Head of caudate nucleus (tissue), 42 donors: ENCODE data around the gene PRDX5.
A peak's percentile ranks its signal among the peaks of the same experiment; 100 is the strongest.

ENCODE experiments used
- DNase-seq, 42 donors: peaks; one replicate each; pipeline versions ENCODE4 v3.0.0 to v3.0.0-alpha.2; 2020 to 2021; ENCODE audit warnings: mixed read lengths in 7 of 42
- intact Hi-C: fragments of 100-400 bp; cut with DNase I; formaldehyde crosslinking; loops from one replicate; pipeline ENCODE4 v1.15.0; 2022

PRDX5 gene

GRCh38 chr11:64353715-64354506 is 36.0 kb downstream of the PRDX5 start:
- intact Hi-C loops: no loop called here
- DNase-seq: no peak

GRCh38 chr11:64355078-64355940 is 37.4 kb downstream of the PRDX5 start:
- peak; percentile 49 to 90 (median 78) for DNase-seq
- intact Hi-C loops: loop anchor here (5.0 kb wide), 1 partner anchor 38 kb away; the partner anchor contains the start of genes PRDX5 and TRMT112

- DNase-seq: no peak
- intact Hi-C loops: loop anchor here (5.0 kb wide), 1 partner anchor 39 kb away; the partner anchor contains the start of genes PRDX5 and TRMT112
These were observed 38.8 kb downstream of the PRDX5 start for GRCh38 chr11:64356498-64357411.

- intact Hi-C loops: loop anchor here (5.0 kb wide), 1 partner anchor 40 kb away; the partner anchor contains the start of genes PRDX5 and TRMT112
- DNase-seq: no peak
These were observed 39.5 kb downstream of the PRDX5 start for GRCh38 chr11:64357446-64357845.

GRCh38 chr11:64357904-64358535 is 40.1 kb downstream of the PRDX5 start:
- intact Hi-C loops: loop anchor here (5.0 kb wide), 1 partner anchor 41 kb away; the partner anchor contains the start of genes PRDX5 and TRMT112
- DNase-seq: no peak

- intact Hi-C loops: loop anchor here (5.0 kb wide), 1 partner anchor 41 kb away; the partner anchor contains the start of genes PRDX5 and TRMT112
- no peak for DNase-seq
These were observed 40.6 kb downstream of the PRDX5 start for GRCh38 chr11:64358536-64358906.

- DNase-seq: peak in 40 of 42 donors; percentile 39 to 82 (median 66)
These were observed 41.2 kb downstream of the PRDX5 start, which contains the start of gene RPS6KA4 for GRCh38 chr11:64358907-64359711. RPS6KA4 (plus strand) TSS chr11:64359162; CDS start chr11:64359236, 74 bp downstream.

GRCh38 chr11:64359712-64360445 is 42.0 kb downstream of the PRDX5 start:
- DNase-seq: peak; percentile 44 to 88 (median 78)
- intact Hi-C loops: loop anchor here (5.0 kb wide), 1 partner anchor 43 kb away; the partner anchor contains the start of genes PRDX5 and TRMT112

More at GRCh38 chr11:64358907-64359711, 41.2 kb downstream of the PRDX5 start, which contains the start of gene RPS6KA4:
- intact Hi-C loops: loop anchor here (5.0 kb wide), 1 partner anchor 42 kb away; the partner anchor contains the start of genes PRDX5 and TRMT112

GRCh38 chr11:64360448-64360921 is 42.6 kb downstream of the PRDX5 start:
- peak in 2 of 42 donors; percentile 19 to 36 for DNase-seq
- intact Hi-C loops: no loop called here

- intact Hi-C loops: no loop called here
- no peak for DNase-seq
These were observed 43.7 kb downstream of the PRDX5 start for GRCh38 chr11:64361659-64362058.

GRCh38 chr11:64362339-64362738 is 44.4 kb downstream of the PRDX5 start:
- no peak for DNase-seq
- intact Hi-C loops: no loop called here

GRCh38 chr11:64364435-64364834 is 46.5 kb downstream of the PRDX5 start:
- intact Hi-C loops: no loop called here
- no peak for DNase-seq

GRCh38 chr11:64364911-64365310 is 47.0 kb downstream of the PRDX5 start:
- intact Hi-C loops: no loop called here
- no peak for DNase-seq

- intact Hi-C loops: no loop called here
- no peak for DNase-seq
These were observed 48.8 kb downstream of the PRDX5 start for GRCh38 chr11:64366751-64367150.

- intact Hi-C loops: no loop called here
- no peak for DNase-seq
These were observed 50.2 kb downstream of the PRDX5 start for GRCh38 chr11:64367931-64368672.
